GM12891 (cell line): ENCODE measurements around the gene TCEANC2.
"Not testable (repeated sequence)": the region's sequence is repeated elsewhere in the genome, so short reads cannot be mapped to it uniquely, and the experiment has no call there.

Experiments used
- DNase-seq: peaks from one replicate; pipeline ENCODE4 v3.0.0; 2011; ENCODE audit warnings: low spot score; ENCODE audit not compliant: insufficient read length
- FAIRE-seq: peaks from 2 replicates; lab custom pipeline; 2011; peaks lifted over from hg19 to GRCh38; lab: Jason Lieb, UNC
- PAX5 ChIP-seq: IDR thresholded peaks from 2 replicates; pipeline ENCODE4 v1.6.1; 2011; ENCODE audit warnings: low read length, moderate library complexity, mild to moderate bottlenecking; ENCODE audit not compliant: insufficient read depth, severe bottlenecking
- POLR2A ChIP-seq: IDR thresholded peaks from 2 replicates; pipeline ENCODE4 v1.6.1; 2011; ENCODE audit warnings: low read depth, low read length, control low read depth
- POLR2AphosphoS5 ChIP-seq: IDR thresholded peaks from 2 replicates; pipeline ENCODE4 v1.6.1; 2011; ENCODE audit warnings: low read depth, low read length, control low read depth
- POU2F2 ChIP-seq: IDR thresholded peaks from 2 replicates; pipeline ENCODE4 v1.6.1; 2011; ENCODE audit warnings: low read depth, mild to moderate bottlenecking, control low read depth, low read length, moderate library complexity
- SPI1 ChIP-seq: IDR thresholded peaks from 2 replicates; pipeline ENCODE4 v1.6.1; 2011; ENCODE audit warnings: low read depth, low read length, control low read depth
- TAF1 ChIP-seq: IDR thresholded peaks from 2 replicates; pipeline ENCODE4 v1.6.1; 2011; ENCODE audit warnings: low read depth, low read length, control low read depth

TCEANC2 gene

DNA sequence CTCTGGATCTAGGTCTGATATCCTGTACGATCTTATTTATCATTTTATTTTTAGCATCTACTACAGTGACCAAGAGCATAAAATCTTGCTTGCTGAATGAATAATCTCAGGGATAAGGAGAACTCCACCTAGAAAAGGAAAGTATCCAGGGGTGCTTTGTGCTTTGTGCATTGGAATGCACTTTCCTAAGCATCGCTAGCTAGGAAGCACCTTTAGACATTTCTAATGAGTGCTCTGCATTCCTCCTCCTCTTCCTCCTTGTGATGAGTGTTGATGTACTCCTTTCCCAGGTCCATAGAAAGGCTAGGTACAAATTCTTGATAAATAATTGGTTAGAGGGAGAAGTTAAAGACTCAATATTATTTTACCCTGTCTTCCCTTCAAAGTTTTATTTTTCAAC lies 31.4 kb downstream of the TCEANC2 start:
- no peak for FAIRE-seq
- no peak for DNase-seq
- TF ChIP-seq POU2F2, result no peak
- no peak for TF ChIP-seq POLR2AphosphoS5
- no peak for TF ChIP-seq PAX5

DNA sequence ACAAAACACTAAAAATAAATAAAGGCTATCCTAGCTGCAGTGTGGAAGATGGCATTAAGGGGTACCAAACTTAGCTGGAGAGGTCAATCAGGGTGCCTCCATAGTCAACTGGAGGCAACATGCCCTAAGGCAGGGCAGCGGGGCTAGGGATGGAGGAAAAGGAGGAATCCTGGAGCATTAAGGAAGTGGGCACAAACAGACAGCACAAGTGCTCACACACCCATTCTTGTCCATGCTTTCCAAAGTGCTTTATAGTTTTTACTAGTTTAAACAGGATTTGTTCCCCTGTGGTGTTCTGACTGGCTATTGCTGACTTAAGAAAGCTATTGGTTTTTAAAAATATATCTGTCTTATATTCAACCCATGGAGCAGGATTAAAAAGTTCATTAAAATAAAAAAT lies 33.3 kb downstream of the TCEANC2 start:
- TF ChIP-seq POLR2A, result no peak
- TF ChIP-seq PAX5, result no peak
- no peak for TF ChIP-seq POLR2AphosphoS5
- TF ChIP-seq SPI1, result no peak
- TF ChIP-seq TAF1, result no peak
- TF ChIP-seq POU2F2, result no peak
- FAIRE-seq, result no peak

GRCh38 chr1:54088385-54088784 lies 35.0 kb downstream of the TCEANC2 start:
- no peak for DNase-seq

More for the DNA sequence above, 33.3 kb downstream of the TCEANC2 start:
- no peak for DNase-seq

GRCh38 chr1:54091666-54092065 lies 38.3 kb downstream of the TCEANC2 start:
- TF ChIP-seq POU2F2, result no peak
- TF ChIP-seq POLR2A, result no peak
- TF ChIP-seq SPI1, result no peak
- TF ChIP-seq PAX5, result no peak
- TF ChIP-seq POLR2AphosphoS5, result no peak
- no peak for TF ChIP-seq TAF1
- FAIRE-seq (no peak), DNase-seq (no peak)

More at GRCh38 chr1:54088385-54088784, 35.0 kb downstream of the TCEANC2 start:
- TF ChIP-seq PAX5 (no peak), POLR2A (no peak), POLR2AphosphoS5 (no peak), TAF1 (no peak), POU2F2 (no peak), SPI1 (no peak)
- FAIRE-seq, result no peak

DNA sequence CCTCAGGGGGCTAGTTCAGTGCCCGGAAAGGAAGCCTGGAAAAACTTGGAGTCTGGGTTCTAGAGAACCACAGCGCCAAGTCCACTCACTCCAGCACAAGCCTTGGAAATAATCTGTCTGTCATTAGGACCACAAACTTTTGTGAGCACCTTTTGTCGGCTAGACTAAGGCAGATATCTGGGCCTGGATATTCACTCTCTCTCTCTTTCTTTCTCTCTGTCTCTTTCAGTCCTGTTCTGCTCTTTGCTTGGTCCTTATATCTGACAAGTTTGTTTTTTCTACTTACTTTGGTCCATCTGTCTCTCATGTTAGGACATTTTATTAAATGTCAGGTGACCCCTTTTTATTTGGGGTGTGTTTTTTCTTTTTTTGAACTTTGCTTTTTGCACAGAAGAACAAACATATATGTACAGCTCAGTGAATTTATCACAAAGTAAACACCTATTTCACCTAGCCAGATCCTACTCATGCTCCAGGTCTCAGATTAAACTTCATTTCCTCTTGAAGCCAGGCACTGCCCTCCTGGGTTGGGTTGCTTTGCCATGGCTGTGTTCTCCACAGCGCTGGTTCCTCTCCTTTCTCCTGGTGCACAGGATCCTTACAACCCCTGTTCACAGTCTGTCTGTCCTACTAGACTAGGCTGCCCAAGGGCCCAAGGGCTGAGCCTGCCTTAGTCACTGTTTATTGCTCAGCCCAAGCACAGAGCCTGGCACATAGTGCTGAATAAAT lies 40.8 kb downstream of the TCEANC2 start:
- DNase-seq, result no peak
- no peak for FAIRE-seq
- TF ChIP-seq TAF1 (no peak), PAX5 (no peak), POLR2A (no peak), POU2F2 (no peak), SPI1 (no peak)

DNA sequence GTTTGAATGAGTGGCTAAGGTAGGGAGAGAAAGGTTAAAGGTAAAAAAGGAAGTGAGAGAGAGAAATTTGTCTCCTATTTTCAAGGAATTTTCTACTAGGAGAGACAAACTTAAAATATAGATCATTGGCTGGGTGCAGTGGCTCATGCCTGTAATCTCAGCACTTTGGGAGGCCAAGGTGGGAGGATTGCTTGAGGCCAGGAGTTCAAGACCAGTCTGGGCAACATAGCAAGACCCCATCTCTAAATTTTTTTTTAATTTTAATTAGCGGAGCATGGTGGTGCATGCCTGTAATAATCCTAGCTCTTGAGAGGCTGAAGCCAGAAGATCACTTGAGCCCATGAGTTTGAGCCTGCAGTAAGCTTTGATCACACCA lies 41.3 kb downstream of the TCEANC2 start:
- DNase-seq, FAIRE-seq: not testable (repeated sequence)

DNA sequence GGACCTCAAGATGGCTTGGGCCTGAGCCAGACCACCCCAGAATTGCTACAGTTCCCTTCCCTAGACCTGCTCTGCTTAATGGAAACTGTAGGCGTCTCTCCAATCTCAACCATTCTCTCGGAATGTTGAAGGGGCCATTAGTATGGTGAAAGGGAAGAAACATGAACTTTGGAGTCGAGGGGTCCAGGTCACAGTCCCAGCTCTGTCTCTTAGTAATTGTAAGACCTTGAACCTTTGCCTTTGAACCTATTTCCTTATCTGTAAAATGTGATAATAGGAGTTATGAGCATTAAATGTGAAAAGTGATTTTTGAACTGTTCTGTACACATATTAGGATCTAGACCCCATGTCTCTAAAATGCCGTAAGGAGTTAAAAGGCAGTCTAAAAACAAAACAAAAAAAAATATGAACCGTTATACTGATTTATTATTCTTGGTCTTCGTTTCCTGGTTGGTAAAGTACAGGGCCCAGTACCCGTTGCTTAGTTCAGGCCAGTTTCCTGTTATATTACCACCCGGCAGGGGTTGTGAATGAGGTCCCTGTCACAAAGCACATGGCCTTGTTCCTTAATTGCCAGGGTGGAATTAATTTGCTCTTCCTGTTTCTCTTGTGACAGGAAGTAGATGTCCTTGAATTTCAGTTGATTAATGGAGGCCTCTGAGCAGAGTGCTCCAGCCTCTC lies 42.3 kb downstream of the TCEANC2 start:
- no peak for DNase-seq
- no peak for FAIRE-seq

GRCh38 chr1:54096227-54096876 lies 42.9 kb downstream of the TCEANC2 start:
- FAIRE-seq, result no peak
- TF ChIP-seq PAX5, result no peak
- TF ChIP-seq POLR2A, result no peak
- TF ChIP-seq TAF1, result no peak
- TF ChIP-seq POLR2AphosphoS5, result no peak
- TF ChIP-seq POU2F2, result no peak
- no peak for TF ChIP-seq SPI1
- no peak for DNase-seq

More for the DNA sequence above, 42.3 kb downstream of the TCEANC2 start:
- TF ChIP-seq POU2F2 (no peak), PAX5 (no peak), TAF1 (no peak), POLR2AphosphoS5 (no peak), SPI1 (no peak), POLR2A (no peak)

- TF ChIP-seq SPI1, result peak; percentile 62
- TF ChIP-seq POLR2AphosphoS5, result no peak
- DNase-seq, result no peak
- FAIRE-seq, result no peak
Measured at GRCh38 chr1:54096877-54097240, 43.5 kb downstream of the TCEANC2 start.

DNA sequence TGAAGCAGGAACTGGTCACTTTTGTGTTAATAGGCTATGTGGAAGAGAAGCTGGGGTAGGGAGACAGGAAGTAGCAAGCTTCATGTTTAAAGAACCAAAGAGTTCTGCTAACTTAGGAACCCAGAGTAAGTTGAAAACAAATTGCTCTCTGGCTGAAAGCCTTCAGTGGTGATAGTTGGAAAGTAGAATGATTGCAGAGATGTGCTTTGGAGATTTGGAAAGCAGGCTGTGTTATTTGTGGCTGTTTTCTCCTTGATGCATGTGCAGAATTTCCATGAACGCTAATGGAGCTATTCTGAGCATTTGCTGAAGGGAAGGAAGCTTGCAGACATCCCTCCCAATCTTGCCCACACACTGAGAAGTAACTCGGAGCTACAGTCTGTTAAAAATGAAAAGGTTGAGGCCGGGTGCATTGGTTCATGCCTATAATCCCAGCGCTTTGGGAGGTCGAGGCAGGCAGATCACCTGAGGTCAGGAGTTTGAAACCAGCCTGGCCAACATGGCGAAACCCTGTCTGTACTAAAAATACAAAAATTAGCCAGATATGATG lies 45.7 kb downstream of the TCEANC2 start:
- no peak for TF ChIP-seq TAF1
- no peak for TF ChIP-seq POU2F2
- TF ChIP-seq POLR2A, result no peak
- no peak for TF ChIP-seq PAX5
- no peak for TF ChIP-seq POLR2AphosphoS5
- TF ChIP-seq SPI1, result no peak
- DNase-seq (no peak), FAIRE-seq (no peak)
